HCT116 (cell line): ENCODE data around the gene TBC1D8. TPM values are rescaled to one million over a fixed set of nuclear protein-coding genes. Genes with fewer than 3 reads are reported as not detected.

Experiments used
- ATAC-seq: fragments of 200-7000 bp; cut with Tn5 transposase; 2 replicates; pipeline ENCODE4 v1.9.1; 2020; ENCODE audit warnings: mild to moderate bottlenecking, moderate library complexity
- BruUV-seq: library from RNA; stranded (reverse); fragments of 400-500 nt; replicated peaks from 2 replicates; lab custom pipeline; 2021; lab: Mats Ljungman, UMichigan
- CTCF ChIA-PET: fragments of 300-600 bp; sonication (Branson Sonifier 250); formaldehyde crosslinking; loops from one replicate; lab custom pipeline; 2021; ENCODE audit warnings: antibody characterized with exemption; lab: Charles Lee
- POLR2A ChIA-PET: fragments of 300-600, 350-600 bp; sonication (Branson Sonifier 250); formaldehyde crosslinking; loops from one replicate; lab custom pipeline; 2021; ENCODE audit warnings: antibody characterized with exemption; lab: Charles Lee
- RAD21 ChIA-PET, 2 experiments: fragments of 300-600 bp; sonication (Branson Sonifier 250); formaldehyde crosslinking; loops; one replicate each; lab custom pipeline; 2023; ENCODE audit warnings: low total read pairs in 2 of 2; ENCODE audit not compliant: uncharacterized antibody in 2 of 2, unreplicated experiment in 2 of 2, low non-redundant PET in 1 of 2; lab: Charles Lee
- DNase-seq: peaks from one replicate; pipeline ENCODE4 v3.0.0-alpha.2; 2010; ENCODE audit warnings: low read depth, low spot score
- H2AFZ ChIP-seq: fragments of 200-600 bp; shearing (Covaris generic), sonication (generic); 2 replicates; pipeline ENCODE4 v1.6.1; 2017; ENCODE audit warnings: low read depth, mixed run types, mixed read lengths, antibody characterized with exemption, low read length; ENCODE audit not compliant: poor library complexity, severe bottlenecking
- H3K27ac ChIP-seq: 2 replicates; pipeline ENCODE4 v1.5.1; 2012; ENCODE audit warnings: low read depth, low read length
- H3K27me3 ChIP-seq: fragments of 200-600 bp; sonication (generic); 2 replicates; pipeline ENCODE4 v1.6.1; 2016; ENCODE audit warnings: mixed run types, low read length, mixed read lengths; ENCODE audit not compliant: insufficient read depth
- H3K36me3 ChIP-seq, 2 experiments: fragments of 200-500 bp in 1 of 2; fragments of 200-600 bp in 1 of 2; sonication (Bioruptor generic) in 1 of 2; sonication (generic) in 1 of 2; 2 replicates each; pipeline versions ENCODE4 v1.5.1 to v1.6.1; 2014 to 2016; ENCODE audit warnings: low read length in 2 of 2, inconsistent platforms in 1 of 2, mixed read lengths in 1 of 2, mixed run types in 1 of 2; ENCODE audit not compliant: insufficient read depth in 2 of 2, control insufficient read depth in 1 of 2
- H3K4me1 ChIP-seq, 2 experiments: fragments of 200-600 bp in 1 of 2; sonication (generic) in 1 of 2; 2 replicates each; pipeline versions ENCODE4 v1.5.1 to v1.6.1; 2012 to 2017; ENCODE audit warnings: low read length in 2 of 2, inconsistent platforms in 1 of 2, mild to moderate bottlenecking in 1 of 2, mixed read lengths in 1 of 2, mixed run types in 1 of 2, moderate library complexity in 1 of 2; ENCODE audit not compliant: insufficient read depth in 2 of 2, control insufficient read depth in 1 of 2
- H3K4me2 ChIP-seq: fragments of 200-600 bp; sonication (generic); 2 replicates; pipeline ENCODE4 v1.6.1; 2017; ENCODE audit warnings: mixed run types, low read length, mixed read lengths
- H3K4me3 ChIP-seq, 2 experiments: fragments of 200-600 bp in 1 of 2; sonication (generic) in 1 of 2; replicated peaks in 1 of 2; 2 replicates each; pipeline ENCODE4 v1.5.1; 2011 to 2016; ENCODE audit warnings: low read length in 2 of 2, control low read depth in 1 of 2, low read depth in 1 of 2, mild to moderate bottlenecking in 1 of 2, mixed read lengths in 1 of 2, mixed run types in 1 of 2
- H3K79me2 ChIP-seq: fragments of 200-600 bp; sonication (generic); 2 replicates; pipeline ENCODE4 v1.6.1; 2017; ENCODE audit warnings: mild to moderate bottlenecking, mixed run types, low read length, moderate library complexity, mixed read lengths; ENCODE audit not compliant: insufficient read depth
- H3K9ac ChIP-seq: fragments of 200-600 bp; sonication (generic); 2 replicates; pipeline ENCODE4 v1.6.1; 2016; ENCODE audit warnings: low read length, mixed read lengths
- H3K9me2 ChIP-seq: fragments of 200-600 bp; sonication (generic), shearing (Covaris generic); 2 replicates; pipeline ENCODE4 v1.6.1; 2017; ENCODE audit warnings: mixed run types, mild to moderate bottlenecking, moderate library complexity; ENCODE audit not compliant: insufficient read depth
- H3K9me3 ChIP-seq, 2 experiments: fragments of 200-500 bp in 1 of 2; fragments of 200-600 bp in 1 of 2; sonication (Bioruptor generic) in 1 of 2; sonication (generic) in 1 of 2; 2 replicates each; pipeline ENCODE4 v1.6.1; 2014 to 2017; ENCODE audit warnings: low read length in 2 of 2, mixed read lengths in 2 of 2, inconsistent platforms in 1 of 2, low read depth in 1 of 2, mild to moderate bottlenecking in 1 of 2, mixed run types in 1 of 2, moderate library complexity in 1 of 2; ENCODE audit not compliant: control insufficient read depth in 1 of 2, insufficient read depth in 1 of 2
- H4K20me1 ChIP-seq: fragments of 200-600 bp; sonication (generic), shearing (Covaris generic); 2 replicates; pipeline ENCODE4 v1.6.1; 2017; ENCODE audit warnings: mixed run types, mild to moderate bottlenecking, moderate library complexity; ENCODE audit not compliant: insufficient read depth
- CBX3 ChIP-seq: IDR thresholded peaks from 2 replicates; pipeline ENCODE4 v1.6.1; 2012; ENCODE audit warnings: low read depth
- CEBPB ChIP-seq: IDR thresholded peaks from 2 replicates; pipeline ENCODE4 v1.6.1; 2012; ENCODE audit warnings: low read depth
- EGR1 ChIP-seq: IDR thresholded peaks from 2 replicates; pipeline ENCODE4 v1.6.1; 2012; ENCODE audit warnings: low read depth
- ELF1 ChIP-seq: IDR thresholded peaks from 2 replicates; pipeline ENCODE4 v1.6.1; 2012; ENCODE audit warnings: low read depth, borderline replicate concordance
- EZH2phosphoT487 ChIP-seq: fragments of 200-600 bp; IDR thresholded peaks from 2 replicates; pipeline ENCODE4 v1.6.1; 2018; ENCODE audit warnings: antibody characterized with exemption, borderline replicate concordance
- FOSL1 ChIP-seq: IDR thresholded peaks from 2 replicates; pipeline ENCODE4 v1.6.1; 2012; ENCODE audit warnings: low read depth
- JUND ChIP-seq: IDR thresholded peaks from 2 replicates; pipeline ENCODE4 v1.6.1; 2012
- POLR2A ChIP-seq: IDR thresholded peaks from 2 replicates; pipeline ENCODE4 v1.7.0; 2011; ENCODE audit warnings: borderline replicate concordance; ENCODE audit not compliant: insufficient read depth, insufficient read length; ENCODE audit errors: extremely low read depth
- RAD21 ChIP-seq: IDR thresholded peaks from 2 replicates; pipeline ENCODE4 v1.6.1; 2012; ENCODE audit warnings: low read depth, mild to moderate bottlenecking
- SRF ChIP-seq: IDR thresholded peaks from 2 replicates; pipeline ENCODE4 v1.6.1; 2012; ENCODE audit warnings: low read depth
- TCF7L2 ChIP-seq: IDR thresholded peaks from 2 replicates; pipeline ENCODE4 v1.7.0; 2011; ENCODE audit warnings: borderline replicate concordance, inconsistent platforms; ENCODE audit not compliant: insufficient read depth, insufficient read length; ENCODE audit errors: extremely low read depth
- YY1 ChIP-seq: IDR thresholded peaks from 2 replicates; pipeline ENCODE4 v1.6.1; 2011; ENCODE audit warnings: low read length, low read depth, moderate library complexity, mild to moderate bottlenecking; ENCODE audit not compliant: insufficient replicate concordance; ENCODE audit errors: extremely low read depth
- ZFX ChIP-seq: fragments of 450-650 bp; IDR thresholded peaks from 2 replicates; pipeline ENCODE4 v1.6.1; 2017
- ZNF274 ChIP-seq: fragments of 200-500 bp; sonication (Bioruptor generic); IDR thresholded peaks from 2 replicates; pipeline ENCODE4 v1.6.1; 2014; ENCODE audit warnings: mild to moderate bottlenecking, low read depth, low read length, inconsistent platforms
- intact Hi-C: fragments of 100-400 bp; cut with micrococcal nuclease; formaldehyde crosslinking; loops from 2 replicates; pipeline ENCODE4 v1.10.0; 2022
- total RNA-seq: library from RNA; stranded (reverse); gene quantifications from one replicate; pipeline ENCODE4 v1.2.1, GENCODE V29; 2021; ENCODE audit not compliant: unreplicated experiment
- TF ChIP-seq, protein P1 (sequence below): IDR thresholded peaks from 2 replicates; pipeline ENCODE4 v1.6.1; 2012
- TF ChIP-seq, protein P2 (sequence below), 3 experiments: fragments of 200-600 bp in 1 of 3; sonication (generic) in 1 of 3; IDR thresholded peaks in 2 of 3; conservative IDR thresholded peaks in 1 of 3; 2 replicates each; pipeline ENCODE4 v1.5.1; 2012 to 2017; ENCODE audit warnings: low read depth in 2 of 3, low read length in 2 of 3, antibody characterized with exemption in 1 of 3, borderline replicate concordance in 1 of 3, control low read depth in 1 of 3, mild to moderate bottlenecking in 1 of 3, mixed read lengths in 1 of 3, mixed run types in 1 of 3, moderate library complexity in 1 of 3; ENCODE audit not compliant: insufficient read depth in 1 of 3
- TF ChIP-seq, protein P3 (sequence below): IDR thresholded peaks from 2 replicates; pipeline ENCODE4 v1.6.1; 2011; ENCODE audit warnings: mild to moderate bottlenecking, low read length, moderate library complexity; ENCODE audit not compliant: insufficient replicate concordance; ENCODE audit errors: extremely low read depth

The TBC1D8 gene
- total RNA-seq, 1 experiment from 2014 or later: 44.0 TPM

- Histone ChIP-seq H3K79me2 (no peaks in the 10 kb centered on the region), H4K20me1 (no peaks in the 10 kb centered on the region), H2AFZ (no peak overlapping the region), H3K9ac (no peak overlapping the region), H3K9me2 (no peaks in the 10 kb centered on the region), H3K4me2 (no peak overlapping the region), H3K27ac (no peak overlapping the region), H3K9me3 (no peaks in the 10 kb centered on the region), H3K4me1 (no peaks in the 10 kb centered on the region), H3K4me3 (no peak overlapping the region), H3K27me3 (no peaks in the 10 kb centered on the region), H3K36me3 (no peaks in the 10 kb centered on the region; a peak in 1 of 4 replicates)
- ATAC-seq (no peak), DNase-seq (no peak)
- TF ChIP-seq POLR2A: no peak
- no peak for TF ChIP-seq FOSL1
- no peak for TF ChIP-seq ELF1
- no peak for TF ChIP-seq CBX3
- TF ChIP-seq, protein P1, sequence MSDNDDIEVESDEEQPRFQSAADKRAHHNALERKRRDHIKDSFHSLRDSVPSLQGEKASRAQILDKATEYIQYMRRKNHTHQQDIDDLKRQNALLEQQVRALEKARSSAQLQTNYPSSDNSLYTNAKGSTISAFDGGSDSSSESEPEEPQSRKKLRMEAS: no peak
- no peak for TF ChIP-seq TCF7L2
- TF ChIP-seq ZNF274: no peak
- no peak for TF ChIP-seq EZH2phosphoT487
- no peak for TF ChIP-seq ZFX
- TF ChIP-seq, protein P2, sequence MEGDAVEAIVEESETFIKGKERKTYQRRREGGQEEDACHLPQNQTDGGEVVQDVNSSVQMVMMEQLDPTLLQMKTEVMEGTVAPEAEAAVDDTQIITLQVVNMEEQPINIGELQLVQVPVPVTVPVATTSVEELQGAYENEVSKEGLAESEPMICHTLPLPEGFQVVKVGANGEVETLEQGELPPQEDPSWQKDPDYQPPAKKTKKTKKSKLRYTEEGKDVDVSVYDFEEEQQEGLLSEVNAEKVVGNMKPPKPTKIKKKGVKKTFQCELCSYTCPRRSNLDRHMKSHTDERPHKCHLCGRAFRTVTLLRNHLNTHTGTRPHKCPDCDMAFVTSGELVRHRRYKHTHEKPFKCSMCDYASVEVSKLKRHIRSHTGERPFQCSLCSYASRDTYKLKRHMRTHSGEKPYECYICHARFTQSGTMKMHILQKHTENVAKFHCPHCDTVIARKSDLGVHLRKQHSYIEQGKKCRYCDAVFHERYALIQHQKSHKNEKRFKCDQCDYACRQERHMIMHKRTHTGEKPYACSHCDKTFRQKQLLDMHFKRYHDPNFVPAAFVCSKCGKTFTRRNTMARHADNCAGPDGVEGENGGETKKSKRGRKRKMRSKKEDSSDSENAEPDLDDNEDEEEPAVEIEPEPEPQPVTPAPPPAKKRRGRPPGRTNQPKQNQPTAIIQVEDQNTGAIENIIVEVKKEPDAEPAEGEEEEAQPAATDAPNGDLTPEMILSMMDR (IDR thresholded peaks at IDR 0.05 in 2 of 3, conservative IDR thresholded peaks at IDR 0.05 in 1 of 3; ENCODE audit: borderline replicate concordance in 1 of 3, insufficient read depth in 1 of 3, low read depth in 2 of 3, low read length in 2 of 3): no peak
- TF ChIP-seq SRF: no peak
- TF ChIP-seq CEBPB: no peak
- no peak for TF ChIP-seq YY1
- no peak for TF ChIP-seq EGR1
- no peak for TF ChIP-seq JUND
- TF ChIP-seq, protein P3, sequence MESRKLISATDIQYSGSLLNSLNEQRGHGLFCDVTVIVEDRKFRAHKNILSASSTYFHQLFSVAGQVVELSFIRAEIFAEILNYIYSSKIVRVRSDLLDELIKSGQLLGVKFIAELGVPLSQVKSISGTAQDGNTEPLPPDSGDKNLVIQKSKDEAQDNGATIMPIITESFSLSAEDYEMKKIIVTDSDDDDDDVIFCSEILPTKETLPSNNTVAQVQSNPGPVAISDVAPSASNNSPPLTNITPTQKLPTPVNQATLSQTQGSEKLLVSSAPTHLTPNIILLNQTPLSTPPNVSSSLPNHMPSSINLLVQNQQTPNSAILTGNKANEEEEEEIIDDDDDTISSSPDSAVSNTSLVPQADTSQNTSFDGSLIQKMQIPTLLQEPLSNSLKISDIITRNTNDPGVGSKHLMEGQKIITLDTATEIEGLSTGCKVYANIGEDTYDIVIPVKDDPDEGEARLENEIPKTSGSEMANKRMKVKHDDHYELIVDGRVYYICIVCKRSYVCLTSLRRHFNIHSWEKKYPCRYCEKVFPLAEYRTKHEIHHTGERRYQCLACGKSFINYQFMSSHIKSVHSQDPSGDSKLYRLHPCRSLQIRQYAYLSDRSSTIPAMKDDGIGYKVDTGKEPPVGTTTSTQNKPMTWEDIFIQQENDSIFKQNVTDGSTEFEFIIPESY: no peak
- TF ChIP-seq RAD21: no peak
- ChIA-PET RAD21 (no interaction called here), POLR2A (interaction anchor here (1.2 kb wide), 1 partner anchor 8 kb away, joined by 3 read pairs; the partner anchor contains the start of gene RPL31), CTCF (no interaction called here)
- intact Hi-C loops: no loop called here
- BruUV-seq: no TSS peak
These were observed 157.9 kb downstream of the TBC1D8 start for GRCh38 chr2:100993294-100993693.
